AG08396 (cell line): ENCODE data around the gene PRAMEF13.
"Not testable (repeated sequence)": the region's sequence is repeated elsewhere in the genome, so short reads cannot be mapped to it uniquely, and the experiment has no call there.

Experiments used
- DNase-seq: peaks from one replicate; pipeline ENCODE4 v3.0.0; 2012; ENCODE audit warnings: low spot score, mixed read lengths

PRAMEF13 gene

DNA sequence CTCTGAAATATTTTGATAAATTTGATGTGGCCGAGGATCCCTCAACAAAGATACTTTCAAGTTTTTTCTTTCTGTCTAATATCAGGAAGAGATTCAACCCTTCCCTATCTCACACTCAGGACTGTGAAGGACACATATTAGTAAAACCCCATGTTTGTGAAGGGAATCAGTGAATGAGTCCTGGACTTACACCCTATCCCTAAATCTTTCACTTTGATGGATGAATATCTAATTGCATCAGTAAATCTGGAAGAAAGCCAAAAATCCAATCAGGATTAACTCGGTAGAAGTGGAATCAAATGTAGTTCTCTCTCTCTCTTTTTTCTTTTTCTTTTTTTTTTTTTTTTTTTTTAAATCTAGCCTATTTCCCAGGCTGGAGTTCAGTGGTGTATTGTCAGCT lies 29.7 kb downstream of the PRAMEF13 start, which contains the start of gene PRAMEF9:
Gene PRAMEF9, plus strand, starts transcription at position 301 of the 400 bp plus-strand sequence. CDS start 3,433 bp downstream, outside the sequence.
- not testable (repeated sequence) for DNase-seq

GRCh38 chr1:13165531-13165930 lies 35.7 kb downstream of the PRAMEF13 start, which contains the start of gene HNRNPCL4:
HNRNPCL4 (minus strand) TSS chr1:13165631; CDS start chr1:13165467, 164 bp downstream.
- not testable (repeated sequence) for DNase-seq

DNA sequence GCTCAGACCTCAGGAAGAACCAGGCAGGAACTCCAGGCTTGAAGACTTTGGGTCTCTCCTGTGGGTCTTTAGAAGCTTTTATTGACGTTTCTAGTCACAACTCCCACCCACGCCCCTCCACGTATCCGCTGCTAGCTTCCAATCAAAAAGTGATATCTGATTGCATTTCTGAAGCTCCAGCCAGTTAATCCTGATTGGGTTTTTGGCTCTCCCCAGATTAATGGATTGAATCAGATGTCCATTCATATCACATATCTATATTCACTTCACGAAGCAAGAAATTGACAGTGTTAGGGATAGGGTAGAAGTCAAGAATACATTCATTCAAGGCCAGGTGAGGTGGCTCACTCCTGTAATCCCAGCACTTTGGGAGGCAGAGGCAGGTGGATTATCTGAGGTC lies 45.3 kb downstream of the PRAMEF13 start, which contains the start of gene PRAMEF26:
Gene PRAMEF26, minus strand, starts transcription at position 101 of the 400 bp plus-strand sequence. CDS start 2,914 bp downstream, outside the sequence.
- not testable (repeated sequence) for DNase-seq
